IPS-18c (cell line): ENCODE results near the gene SVOP.

Source experiments
- H3K4me3 ChIP-seq: 2 replicates; pipeline ENCODE4 v1.7.0; 2013; ENCODE audit warnings: low read depth, mild to moderate bottlenecking, low read length, moderate library complexity; ENCODE audit not compliant: insufficient read depth
- H3K9me3 ChIP-seq: one replicate; pipeline ENCODE4 v1.6.1; 2013; ENCODE audit warnings: mild to moderate bottlenecking, low read length, moderate library complexity; ENCODE audit not compliant: control insufficient read depth, insufficient read depth

SVOP gene

GRCh38 chr12:108962256-108962655 is 58.6 kb downstream of the SVOP start:
- Histone ChIP-seq H3K9me3 (no peaks in the 10 kb centered on the region), H3K4me3 (no peak overlapping the region)

DNA sequence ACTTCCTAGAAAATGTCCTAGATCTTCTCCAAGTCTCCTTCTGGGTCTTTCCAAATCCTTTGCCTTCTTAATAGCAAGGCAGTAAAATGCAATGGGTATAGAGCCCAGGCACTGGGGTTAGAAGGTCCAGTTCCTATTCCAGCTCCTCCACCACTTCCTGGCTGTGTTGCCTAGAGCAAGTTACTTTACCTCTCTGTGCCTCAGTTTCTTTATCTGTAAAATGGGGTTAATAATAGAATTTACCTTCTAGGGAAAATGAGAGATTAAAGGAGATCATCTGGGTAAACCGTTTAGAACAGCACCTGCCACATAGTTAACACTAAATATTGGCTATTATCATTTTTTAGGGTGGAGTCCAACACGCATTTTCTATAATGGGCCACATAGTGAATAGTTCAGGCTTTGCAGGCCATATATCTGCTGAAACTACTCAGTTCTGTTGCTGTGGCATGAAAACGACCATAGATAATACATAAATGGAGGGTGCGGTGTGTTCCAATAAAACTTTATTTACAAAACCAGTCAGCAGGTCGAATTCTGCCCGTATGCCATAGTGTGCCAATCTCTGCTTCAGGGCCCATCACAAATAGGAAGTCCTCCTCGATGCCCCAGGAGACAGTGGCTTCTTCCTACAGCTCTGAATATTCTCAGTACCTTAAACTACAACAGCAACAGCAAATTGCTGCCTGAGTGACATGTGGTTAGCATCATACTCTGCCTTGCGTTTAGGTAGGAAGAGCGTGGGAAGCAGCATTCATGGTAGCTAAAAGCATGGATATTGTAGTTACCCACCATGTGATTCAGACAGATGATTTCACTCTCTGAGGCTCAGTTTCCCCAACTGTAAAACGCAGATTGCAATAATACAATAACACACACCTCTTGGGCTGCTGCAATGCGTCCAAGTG is 60.9 kb downstream of the SVOP start:
- Histone ChIP-seq H3K9me3 (no peaks in the 10 kb centered on the region), H3K4me3 (no peak overlapping the region)

DNA sequence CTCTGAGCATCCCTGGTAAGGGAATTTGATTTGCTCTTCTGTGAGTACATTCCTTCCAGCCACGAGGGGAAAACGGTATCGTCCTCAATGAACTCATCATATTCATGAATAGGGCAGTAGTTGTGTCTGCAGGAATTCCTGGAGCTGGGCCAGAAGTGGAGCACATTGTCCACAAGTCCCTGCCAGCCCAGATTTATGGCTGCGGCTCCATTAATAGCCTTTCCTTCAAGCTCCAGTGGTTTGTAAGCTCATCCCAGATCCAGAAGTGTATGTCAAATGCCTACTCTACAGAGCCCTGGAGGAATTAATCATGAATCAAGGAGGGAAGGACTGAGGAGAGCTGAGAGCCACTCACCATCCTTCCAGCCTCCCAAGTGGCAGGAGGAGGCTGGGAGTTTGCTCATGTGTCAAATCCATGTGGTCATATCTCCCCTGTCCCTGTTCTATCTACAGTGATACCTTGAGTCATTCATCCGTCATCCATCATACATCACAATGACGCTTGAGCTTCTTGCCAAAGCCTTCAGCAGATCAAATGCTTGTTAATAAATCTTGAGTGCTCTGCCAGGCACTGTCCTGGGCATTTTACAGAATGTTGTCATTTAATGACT is 65.5 kb downstream of the SVOP start:
- H3K4me3 ChIP-seq, result no peak overlapping the region
- no peaks in the 10 kb centered on the region for H3K9me3 ChIP-seq

DNA sequence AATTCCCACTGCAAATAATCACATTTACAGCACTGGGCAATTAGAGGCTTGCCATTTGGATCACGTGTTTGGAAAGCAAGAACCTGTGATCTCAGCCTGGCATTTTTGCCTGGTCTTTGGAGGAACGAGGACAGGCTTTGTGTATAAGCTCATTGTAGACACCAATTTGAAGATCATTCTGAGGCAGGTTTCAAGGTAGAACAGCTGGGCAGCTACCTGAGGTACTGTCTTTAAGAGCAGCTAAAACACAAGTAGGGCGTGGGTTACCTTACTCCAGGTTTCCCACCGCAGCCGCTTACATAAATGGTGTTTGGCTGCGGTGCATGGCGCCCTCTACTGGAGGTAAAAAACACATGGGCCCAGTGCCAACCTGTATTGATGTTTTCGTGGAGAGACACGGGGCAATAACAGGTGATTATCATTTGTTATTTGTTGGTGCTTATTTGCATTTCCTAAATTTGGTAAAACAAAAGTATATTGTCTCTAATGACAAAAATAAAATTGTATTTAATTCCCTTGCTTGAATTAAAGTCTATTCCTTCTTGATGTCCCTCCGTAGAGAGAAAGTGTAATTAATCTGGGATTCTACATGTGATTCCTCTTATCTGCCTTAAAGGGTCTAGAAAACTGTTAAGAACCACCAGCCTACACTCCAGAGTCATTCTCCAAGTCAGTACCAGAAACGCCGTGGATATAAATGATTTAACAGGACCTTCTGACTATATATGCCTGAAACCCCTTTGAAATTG is 69.7 kb downstream of the SVOP start:
- no peak overlapping the region for H3K4me3 ChIP-seq

GRCh38 chr12:108949976-108950375 is 70.9 kb downstream of the SVOP start:
- H3K9me3 ChIP-seq, result no peaks in the 10 kb centered on the region

More for the DNA sequence above, 69.7 kb downstream of the SVOP start:
- no peaks in the 10 kb centered on the region for H3K9me3 ChIP-seq

GRCh38 chr12:108948367-108948766 is 72.5 kb downstream of the SVOP start:
- no peaks in the 10 kb centered on the region for H3K9me3 ChIP-seq
- no peak overlapping the region for H3K4me3 ChIP-seq

More at GRCh38 chr12:108949976-108950375, 70.9 kb downstream of the SVOP start:
- no peak overlapping the region for H3K4me3 ChIP-seq

DNA sequence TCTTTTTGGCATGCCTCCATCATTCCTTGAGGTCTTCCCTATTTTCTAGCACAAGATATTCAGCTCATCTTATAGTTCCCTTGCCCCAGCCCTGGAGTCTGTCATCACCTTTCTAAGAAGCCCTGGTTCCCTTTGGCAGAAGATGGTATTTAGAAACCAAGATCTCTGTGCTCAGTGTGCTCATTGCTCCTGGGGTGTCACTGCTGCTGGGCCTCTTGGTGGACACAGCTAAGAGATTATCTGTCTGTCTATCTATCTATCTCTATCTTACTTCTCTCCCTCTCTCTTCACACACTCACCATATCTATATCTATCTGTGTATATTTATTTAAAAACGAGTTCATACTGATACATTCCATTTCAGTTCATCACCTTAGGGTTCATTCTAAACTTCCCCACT is 73.8 kb downstream of the SVOP start:
- Histone ChIP-seq H3K4me3 (no peak overlapping the region), H3K9me3 (no peaks in the 10 kb centered on the region)

- Histone ChIP-seq H3K4me3 (no peak overlapping the region), H3K9me3 (no peaks in the 10 kb centered on the region)
These were observed 80.7 kb downstream of the SVOP start for GRCh38 chr12:108940138-108940537.

GRCh38 chr12:108939594-108939993 is 81.3 kb downstream of the SVOP start:
- H3K4me3 ChIP-seq, result no peak overlapping the region
- H3K9me3 ChIP-seq, result no peaks in the 10 kb centered on the region

GRCh38 chr12:108938247-108938924 is 82.5 kb downstream of the SVOP start:
- Histone ChIP-seq H3K4me3 (no peak overlapping the region), H3K9me3 (no peaks in the 10 kb centered on the region)

GRCh38 chr12:108935159-108935763 is 85.6 kb downstream of the SVOP start:
- H3K9me3 ChIP-seq, result no peaks in the 10 kb centered on the region
- H3K4me3 ChIP-seq, result no peak overlapping the region

GRCh38 chr12:108933949-108934348 is 86.9 kb downstream of the SVOP start:
- Histone ChIP-seq H3K4me3 (no peak overlapping the region), H3K9me3 (no peaks in the 10 kb centered on the region)

- no peak overlapping the region for H3K4me3 ChIP-seq
These were observed 90.1 kb downstream of the SVOP start for GRCh38 chr12:108930756-108931155.

GRCh38 chr12:108930155-108930554 is 90.7 kb downstream of the SVOP start:
- Histone ChIP-seq H3K9me3 (no peaks in the 10 kb centered on the region), H3K4me3 (no peak overlapping the region)

More at GRCh38 chr12:108930756-108931155, 90.1 kb downstream of the SVOP start:
- H3K9me3 ChIP-seq, result no peaks in the 10 kb centered on the region

DNA sequence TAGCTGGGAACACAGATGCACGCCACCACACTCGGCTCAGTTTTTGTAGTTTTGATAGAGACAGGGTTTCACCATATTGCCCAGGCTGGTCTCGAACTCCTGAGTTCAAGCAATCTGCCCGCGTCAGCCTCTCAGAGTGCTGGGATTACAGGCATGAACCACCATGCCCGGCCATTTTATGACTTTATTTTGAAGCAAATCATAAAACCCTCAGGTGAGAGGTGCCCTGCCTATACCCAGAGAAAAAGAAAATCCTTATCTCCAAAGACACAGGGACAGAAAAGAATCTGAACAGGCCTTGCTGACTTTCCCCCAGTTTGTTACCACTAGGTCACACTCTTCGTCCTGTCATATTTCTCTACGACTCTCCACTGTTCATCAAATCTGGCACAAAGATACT is 92.2 kb downstream of the SVOP start:
- Histone ChIP-seq H3K9me3 (no peaks in the 10 kb centered on the region), H3K4me3 (no peak overlapping the region)

GRCh38 chr12:108922918-108923317 is 98.0 kb downstream of the SVOP start:
- Histone ChIP-seq H3K4me3 (no peak overlapping the region), H3K9me3 (peaks cover 4% of the 10 kb centered on the region)

- Histone ChIP-seq H3K4me3 (no peak overlapping the region), H3K9me3 (peaks cover 4% of the 10 kb centered on the region)
These were observed 98.9 kb downstream of the SVOP start for GRCh38 chr12:108921946-108922345.
